HG02870 (cell line): ENCODE results near the gene FAM110A.
"Not testable (repeated sequence)": the region's sequence is repeated elsewhere in the genome, so short reads cannot be mapped to it uniquely, and the experiment has no call there.

Experiments
- ATAC-seq: cut with Tn5 transposase; IDR thresholded peaks from one replicate; pipeline ENCODE4 v1.9.1; 2021; ENCODE audit warnings: mild to moderate bottlenecking, moderate library complexity; ENCODE audit not compliant: unreplicated experiment

The FAM110A gene

GRCh38 chr20:892371-892770, 58.9 kb downstream of the FAM110A start:
- not testable (repeated sequence) for ATAC-seq
